HG03280 (cell line): ENCODE measurements around the gene SLC6A2.
"Not testable (repeated sequence)": the region's sequence is repeated elsewhere in the genome, so short reads cannot be mapped to it uniquely, and the experiment has no call there.

ENCODE experiments used
- ATAC-seq: cut with Tn5 transposase; IDR thresholded peaks from one replicate; pipeline ENCODE4 v1.9.1; 2021; ENCODE audit warnings: mild to moderate bottlenecking, moderate library complexity; ENCODE audit not compliant: unreplicated experiment

The SLC6A2 gene

DNA sequence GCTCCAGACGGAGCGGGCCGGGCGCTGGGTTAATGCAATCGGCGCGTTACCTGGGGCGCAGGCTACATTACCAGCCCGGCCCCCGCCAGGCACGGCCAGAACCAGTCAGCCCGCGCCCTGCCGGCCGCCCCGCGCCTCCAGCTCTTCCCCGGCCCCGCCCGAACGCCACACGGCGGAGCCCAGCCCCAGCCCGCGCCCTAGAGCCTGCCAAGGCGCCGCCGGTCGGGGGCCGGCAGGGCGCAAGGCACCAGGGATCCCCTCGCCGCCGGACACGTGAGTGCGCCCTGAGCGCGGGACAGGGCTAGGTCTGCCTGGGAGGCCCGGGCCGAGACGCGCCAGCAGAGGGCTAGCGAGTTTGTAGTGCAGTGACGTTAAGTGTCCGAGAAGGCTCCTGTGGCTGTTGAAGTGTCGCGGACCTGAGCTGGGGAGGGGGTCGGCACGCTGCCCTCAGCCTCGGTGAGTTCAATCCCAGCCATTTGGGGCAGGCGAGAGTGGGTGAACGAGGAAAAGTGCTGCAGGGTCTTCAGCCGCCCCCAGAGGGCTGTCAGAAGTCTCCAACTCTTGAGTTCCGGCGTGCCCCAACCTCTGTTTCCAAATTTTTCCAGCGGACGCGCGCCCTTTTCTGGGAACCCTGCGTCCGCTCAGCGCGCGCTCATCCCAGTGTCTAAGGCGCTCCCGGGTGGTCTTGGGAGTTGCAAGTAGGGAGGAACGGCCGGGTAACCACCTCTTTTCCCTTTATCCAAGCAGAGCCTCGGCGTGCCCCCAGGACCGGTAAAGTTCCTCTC, at the start of gene SLC6A2:
Gene SLC6A2 (plus strand): TSS at position 92 of the 785 bp plus-strand sequence. CDS start 707 bp downstream, outside the sequence.
- ATAC-seq, result no peak

DNA sequence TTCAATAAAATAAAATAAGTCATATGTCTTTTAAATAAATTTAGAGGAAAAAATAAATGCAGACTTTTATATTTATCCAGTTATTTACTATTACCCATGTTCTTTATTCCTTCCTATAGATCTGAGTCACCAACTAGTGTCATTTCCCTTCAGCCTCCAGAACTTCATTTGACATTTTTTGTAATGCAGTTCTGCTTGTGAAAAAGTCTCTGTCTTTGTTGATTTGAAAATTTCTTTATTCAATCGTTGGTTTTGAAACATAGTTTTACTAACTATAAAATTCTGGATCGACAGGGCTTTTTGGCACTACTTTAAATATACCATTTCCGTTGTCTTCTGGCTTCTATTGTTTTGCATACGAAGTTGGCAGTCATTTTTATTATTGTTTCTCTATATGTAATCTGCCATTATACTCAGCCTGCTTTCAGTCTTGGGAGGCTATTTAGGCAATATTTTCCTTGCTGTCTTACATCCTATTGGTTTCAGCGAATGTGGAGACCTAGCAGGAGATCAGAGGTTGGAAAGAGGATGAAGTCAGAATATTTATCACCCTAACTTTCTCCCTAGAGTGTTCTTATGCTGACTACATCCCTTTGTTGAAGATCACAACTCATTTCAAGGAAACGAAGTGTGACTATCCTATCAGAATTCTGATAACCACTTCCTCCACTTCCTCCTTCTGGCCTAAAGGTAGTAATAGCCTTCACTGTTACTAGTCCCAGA, 42.0 kb upstream of the SLC6A2 start:
- no peak for ATAC-seq

DNA sequence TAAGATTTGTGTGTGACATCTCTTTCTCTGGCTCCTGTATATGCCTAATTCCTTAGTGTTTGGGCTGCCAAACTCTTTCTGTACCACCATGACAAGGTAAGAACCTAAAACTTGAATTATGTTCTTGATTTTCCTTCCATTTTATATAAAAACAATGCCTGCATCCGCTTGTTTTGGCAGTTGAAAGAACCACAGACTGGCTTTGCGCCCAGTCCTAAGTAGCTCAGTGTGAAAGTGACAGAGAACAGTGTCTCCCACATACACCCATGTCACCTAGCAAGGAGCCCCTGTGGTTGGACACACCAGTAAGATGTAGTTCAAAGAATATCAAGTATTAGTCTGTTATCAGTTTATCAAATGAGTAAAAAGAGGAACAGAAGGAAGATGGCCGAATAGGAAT, 40.7 kb upstream of the SLC6A2 start:
- no peak for ATAC-seq

DNA sequence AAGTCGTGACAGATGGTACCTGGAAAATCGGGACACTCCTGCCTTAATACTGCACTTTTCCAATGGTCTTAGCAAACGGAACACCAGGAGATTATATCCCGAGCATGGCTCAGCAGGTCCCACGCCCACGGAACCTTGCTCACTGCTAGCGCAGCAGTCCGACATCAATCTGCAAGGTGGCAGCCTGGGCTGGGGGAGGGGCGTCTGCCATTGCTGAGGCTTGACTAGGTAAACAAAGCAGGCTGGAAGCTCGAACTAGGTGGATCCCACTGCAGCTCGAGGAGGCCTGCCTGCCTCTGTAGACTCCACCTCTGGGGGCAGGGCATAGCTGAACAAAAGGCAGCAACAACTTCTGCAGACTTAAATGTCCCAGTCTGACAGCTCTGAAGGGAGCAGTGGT, 40.1 kb upstream of the SLC6A2 start:
- ATAC-seq, result not testable (repeated sequence)

DNA sequence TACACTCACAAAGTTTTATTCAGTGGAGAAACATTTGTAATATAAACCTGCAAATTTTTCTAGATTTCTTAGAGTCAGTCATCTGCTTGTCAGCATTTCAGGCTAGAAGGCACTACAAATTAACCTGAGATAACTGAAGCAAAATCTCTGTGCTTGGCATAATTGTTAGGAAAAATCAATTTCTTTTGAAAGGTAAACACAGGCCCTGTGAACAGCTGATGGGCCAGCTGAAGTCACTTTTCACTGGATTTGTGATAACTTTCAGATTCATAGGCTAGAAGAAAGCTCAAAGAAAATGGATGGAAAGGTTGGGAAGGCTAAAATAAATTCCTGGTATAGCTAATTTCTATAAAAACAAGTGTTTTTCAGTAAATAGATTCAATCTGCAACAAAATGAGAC, 34.0 kb upstream of the SLC6A2 start:
- no peak for ATAC-seq

DNA sequence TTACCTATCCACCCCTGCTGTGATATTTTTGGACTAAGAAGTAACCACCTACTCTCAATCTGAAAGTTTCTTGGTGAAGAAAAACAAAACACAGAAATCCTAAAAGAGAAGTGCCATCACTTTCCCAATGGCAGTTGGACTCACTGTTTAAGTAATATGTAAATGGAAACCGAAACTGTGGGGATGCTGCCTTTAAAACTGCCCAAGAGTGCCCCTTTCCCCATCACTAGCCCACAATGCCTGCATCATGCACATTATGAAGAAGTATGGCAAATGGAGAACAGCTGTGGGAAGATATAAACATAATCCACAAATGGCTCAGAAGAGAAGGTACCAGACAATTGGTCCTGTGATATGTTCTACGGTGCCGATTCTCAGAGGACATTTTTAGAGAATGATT, 33.5 kb upstream of the SLC6A2 start:
- no peak for ATAC-seq

DNA sequence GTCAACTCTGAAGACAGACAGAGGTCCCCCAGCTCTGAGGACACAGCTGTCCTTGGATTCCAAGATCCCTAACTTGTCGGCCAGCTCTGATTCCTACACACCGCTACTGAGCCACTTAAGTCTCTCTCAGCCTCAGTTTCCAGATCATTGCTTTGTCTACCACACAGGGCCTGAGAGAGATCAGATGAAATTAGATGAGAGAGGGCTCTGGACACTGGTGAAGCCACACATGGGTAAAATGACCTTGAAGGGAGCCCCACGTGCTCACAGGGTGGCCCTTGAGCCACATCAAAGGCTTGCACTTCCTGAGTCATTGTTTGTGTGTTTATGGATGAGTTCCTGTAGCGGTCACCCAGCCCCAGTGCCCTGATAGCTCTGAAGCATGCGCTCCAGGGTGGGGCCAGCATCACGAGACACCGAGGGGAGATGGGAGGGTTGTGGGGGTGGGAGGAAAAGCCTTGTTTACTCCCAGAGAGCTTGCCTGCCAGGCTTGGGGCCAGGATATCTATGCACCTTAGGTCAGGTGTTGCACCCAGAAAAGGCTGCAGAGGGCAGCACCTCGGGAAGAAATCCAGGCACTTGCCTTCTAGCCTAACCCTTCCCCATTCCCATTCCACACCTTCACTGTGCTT, 32.7 kb upstream of the SLC6A2 start:
- ATAC-seq, result no peak

DNA sequence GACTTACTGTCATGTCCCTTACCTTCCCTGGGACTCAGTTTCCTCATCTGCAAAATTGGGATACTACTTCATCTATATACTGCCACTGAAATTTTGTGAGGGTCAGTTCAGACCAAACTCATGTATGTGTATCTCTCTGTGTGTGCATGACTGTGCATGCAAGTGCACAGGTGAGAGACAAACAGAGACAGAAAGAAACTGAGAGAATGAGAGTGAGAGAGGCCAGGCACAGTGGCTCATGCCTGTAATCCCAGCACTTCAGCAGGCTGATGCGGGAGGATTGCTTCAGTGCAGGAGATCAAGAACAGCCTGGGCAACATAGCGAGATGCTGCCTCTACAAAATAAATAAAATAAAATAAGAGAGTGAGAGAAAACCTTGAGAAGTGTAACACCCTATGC, 32.1 kb upstream of the SLC6A2 start:
- ATAC-seq, result no peak

DNA sequence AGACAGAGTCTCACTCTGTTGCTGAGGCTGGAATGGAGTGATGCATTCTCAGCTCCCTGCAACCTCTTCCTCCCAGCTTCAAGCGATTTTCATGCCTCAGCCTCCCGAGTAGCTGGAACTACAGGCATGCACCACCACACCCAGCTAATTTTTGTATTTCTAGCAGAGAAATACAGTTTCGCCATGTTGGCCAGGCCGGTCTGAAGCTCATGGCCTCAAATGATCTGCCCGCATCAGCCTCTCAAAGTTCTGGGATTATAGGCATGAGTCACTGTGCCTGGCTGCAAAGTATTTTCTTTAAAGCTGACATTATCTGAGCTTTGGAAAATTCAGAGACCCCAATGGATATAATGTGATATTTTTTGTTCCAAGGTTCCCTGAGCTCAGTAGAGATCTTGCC, 31.1 kb upstream of the SLC6A2 start:
- ATAC-seq, result no peak

DNA sequence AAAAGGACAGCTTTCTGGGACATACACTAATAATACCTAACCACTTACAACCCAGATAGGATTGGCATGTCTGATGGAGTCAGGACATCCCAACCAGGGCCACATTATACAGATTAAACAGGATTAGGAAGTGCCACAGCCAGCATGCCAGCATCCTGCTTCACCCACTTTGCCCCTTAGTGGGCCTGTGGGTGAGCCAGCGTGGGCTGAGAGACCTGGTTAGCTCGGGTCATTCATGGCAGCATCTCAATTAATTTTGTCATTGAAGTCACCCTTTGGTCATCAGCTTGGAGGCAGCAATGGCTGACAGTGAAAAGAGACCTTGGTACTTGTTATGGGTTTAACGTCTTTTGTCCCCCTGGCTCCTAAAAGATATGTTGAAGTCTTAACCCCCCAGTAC, 29.9 kb upstream of the SLC6A2 start:
- no peak for ATAC-seq

DNA sequence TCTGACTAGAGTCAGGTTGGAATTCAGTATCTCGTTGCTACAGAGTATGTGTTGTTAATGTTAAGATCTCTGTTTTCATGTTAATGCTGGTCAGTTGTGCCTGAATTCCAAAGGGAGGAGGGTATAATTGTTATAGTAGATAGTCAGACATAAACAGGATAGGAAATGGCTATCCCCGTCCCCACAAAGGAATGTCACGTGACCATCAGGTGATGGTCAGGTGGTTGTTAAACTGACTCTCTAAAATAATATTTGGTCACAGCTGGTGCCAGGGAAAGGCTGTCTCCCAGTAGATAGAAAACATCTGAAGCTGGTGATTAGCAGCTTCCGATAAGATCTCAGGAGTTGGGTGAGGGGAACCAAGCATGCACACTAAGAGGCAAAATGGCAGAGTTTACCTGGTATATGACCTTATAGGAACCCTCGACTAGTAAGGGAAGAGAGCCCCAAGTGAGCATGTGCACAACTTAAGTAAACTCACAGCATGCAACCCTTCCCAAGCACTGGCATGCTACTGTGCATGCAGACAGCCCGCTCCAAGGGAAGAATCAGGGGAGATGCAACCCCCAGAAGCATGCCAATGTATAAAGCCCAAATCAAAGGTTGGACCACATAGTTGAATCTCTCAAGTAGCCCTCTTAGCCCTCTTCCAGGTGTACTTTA, 27.4 kb upstream of the SLC6A2 start:
- ATAC-seq, result no peak

DNA sequence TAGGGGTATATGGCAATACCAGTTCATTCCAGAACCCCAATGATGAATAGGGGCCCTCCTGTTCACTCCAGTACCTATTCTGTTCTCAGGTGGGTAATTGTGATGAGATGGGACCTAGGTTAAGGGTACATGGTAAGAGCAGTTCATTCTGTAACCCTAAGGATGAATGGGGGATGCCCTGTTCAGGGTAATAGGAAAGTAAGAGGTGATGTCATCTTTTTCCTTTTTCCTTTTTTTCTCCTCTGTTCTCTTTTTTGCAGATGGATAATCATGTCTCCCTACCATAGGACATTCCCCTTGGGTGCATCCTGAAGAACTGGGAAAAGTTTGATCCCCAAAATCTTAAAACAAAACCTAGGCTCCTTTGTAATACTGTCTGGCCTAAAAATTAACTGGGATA, 25.0 kb upstream of the SLC6A2 start:
- no peak for ATAC-seq

DNA sequence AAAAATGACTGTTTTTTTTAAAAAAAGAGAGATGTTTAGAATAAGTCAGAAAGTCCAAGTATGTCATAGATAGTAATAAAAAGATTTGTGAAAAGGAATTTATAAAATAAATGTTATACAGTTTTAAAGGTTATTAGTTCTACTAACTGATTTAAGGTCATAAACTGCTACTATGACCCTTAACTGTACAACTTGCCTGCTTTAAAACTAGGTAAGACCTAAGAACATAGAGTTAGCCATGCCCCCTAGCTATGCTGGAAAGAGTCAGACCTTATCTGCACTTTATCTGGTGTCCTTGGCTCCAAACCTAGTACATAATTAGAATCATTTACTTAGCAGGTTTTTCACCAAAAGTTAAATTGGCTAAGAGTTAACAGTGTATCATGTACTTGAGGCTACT, 23.5 kb upstream of the SLC6A2 start:
- ATAC-seq, result no peak

DNA sequence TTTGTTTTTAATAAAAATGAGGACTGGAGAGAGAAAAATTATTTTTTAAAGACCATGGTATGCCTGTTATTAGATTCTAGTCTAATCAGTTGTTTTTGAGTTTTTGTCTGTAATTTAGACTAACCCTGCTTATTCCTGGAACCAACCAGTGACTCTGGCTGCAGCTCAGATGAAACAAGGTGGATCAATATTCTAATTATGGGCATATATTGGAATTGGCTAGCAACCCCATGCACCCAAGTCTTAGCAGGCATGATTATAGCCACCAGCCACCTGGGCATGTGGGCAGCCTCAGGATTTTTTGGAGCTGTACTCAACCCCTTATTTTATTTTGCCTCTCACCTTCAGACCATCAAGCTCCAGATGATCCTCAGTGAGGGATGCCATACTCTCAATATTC, 21.6 kb upstream of the SLC6A2 start:
- no peak for ATAC-seq

DNA sequence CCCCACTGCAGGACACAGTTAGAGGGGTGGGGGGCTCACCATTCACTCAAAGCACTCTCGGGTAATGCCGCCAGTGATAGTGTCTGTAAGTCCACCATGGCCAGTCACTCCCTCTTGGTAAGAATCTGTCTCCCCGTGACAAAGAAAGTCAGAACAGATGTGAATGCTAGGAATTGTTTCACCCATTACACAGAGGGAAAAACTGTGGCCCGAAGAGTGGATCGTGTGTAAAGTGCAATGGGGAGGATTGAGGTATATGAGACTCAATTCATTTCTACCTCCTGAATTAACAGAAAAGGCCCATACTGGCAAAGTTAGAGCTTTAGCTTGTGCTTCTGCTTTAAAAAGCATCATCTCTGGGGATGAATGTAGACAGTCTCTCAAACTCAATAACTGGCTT, 17.5 kb upstream of the SLC6A2 start:
- ATAC-seq, result no peak

DNA sequence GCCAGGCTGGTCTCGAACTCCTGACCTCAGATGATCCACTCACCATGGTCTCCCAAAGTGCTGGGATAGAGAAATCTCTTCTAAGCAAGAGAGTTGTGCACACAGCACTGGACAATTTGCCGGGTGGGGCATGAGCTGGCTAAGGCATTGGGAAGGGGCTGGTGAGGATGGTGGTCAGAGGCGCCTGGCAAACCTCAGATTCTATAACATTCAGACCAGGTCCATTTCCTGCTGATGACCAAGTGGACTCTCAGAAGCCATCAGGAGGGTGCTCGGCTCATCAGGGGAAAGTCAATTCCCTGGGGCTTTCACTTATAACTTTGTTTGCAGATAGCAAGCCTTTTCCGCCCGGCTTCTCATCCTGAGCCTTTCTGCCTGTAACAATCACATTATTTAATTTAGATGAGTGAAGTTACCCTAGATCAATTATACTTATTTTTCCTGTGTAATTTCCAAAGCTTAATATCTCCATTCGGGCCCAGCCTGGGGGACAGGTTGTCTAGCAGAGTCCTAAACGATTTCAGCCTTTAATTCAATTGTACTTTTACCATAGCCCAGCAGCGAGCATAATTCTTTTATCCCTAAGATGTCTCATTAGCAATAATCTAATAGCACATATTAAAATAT, 15.0 kb upstream of the SLC6A2 start:
- no peak for ATAC-seq

DNA sequence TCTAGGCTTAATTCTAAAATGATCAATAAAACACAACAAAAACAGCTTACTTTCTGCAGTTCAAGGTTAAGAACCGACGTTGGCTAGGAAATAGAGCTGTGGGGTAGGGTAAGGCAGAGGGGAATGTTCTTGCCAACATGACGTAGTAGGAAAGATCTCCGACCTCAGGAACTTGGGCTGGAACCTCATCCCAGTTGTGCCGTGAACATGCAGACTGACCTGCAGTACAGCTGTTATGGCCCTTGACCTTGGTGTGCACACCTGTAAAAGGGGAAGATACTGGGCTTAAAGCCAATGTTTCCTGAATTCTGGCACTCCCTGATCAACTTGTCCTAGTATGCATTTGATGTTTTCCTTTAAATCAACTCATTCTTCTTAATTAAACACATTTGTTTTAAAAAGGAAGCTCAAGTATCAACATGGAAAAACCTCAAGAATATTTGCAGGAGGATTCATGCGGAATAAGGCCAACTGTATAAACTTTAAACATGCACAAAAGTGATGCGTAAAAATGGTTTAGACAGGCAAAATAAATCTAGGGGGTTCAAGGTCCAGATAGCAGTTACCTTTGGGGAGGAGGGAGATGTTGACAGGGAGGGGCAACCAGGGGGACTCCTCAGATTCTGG, 14.2 kb upstream of the SLC6A2 start:
- no peak for ATAC-seq

DNA sequence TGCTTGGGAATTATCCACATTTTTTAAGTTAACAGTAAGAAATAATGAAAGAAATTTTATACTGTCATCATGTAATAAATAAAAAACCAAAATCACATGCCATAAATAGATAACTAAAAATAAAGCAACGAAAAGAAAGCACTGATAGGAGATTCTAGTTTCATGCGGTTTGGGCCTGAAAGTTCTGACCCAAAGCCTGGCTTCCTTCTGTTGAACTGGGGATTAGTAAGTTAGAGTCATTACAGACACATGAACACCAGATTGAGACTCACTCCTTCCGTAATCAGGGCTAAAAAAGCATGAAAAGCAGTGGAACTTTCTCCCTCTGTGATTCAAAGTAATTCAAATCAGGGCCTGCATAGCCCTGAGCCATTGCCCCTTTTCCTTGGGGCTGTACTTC, 13.2 kb upstream of the SLC6A2 start:
- no peak for ATAC-seq

DNA sequence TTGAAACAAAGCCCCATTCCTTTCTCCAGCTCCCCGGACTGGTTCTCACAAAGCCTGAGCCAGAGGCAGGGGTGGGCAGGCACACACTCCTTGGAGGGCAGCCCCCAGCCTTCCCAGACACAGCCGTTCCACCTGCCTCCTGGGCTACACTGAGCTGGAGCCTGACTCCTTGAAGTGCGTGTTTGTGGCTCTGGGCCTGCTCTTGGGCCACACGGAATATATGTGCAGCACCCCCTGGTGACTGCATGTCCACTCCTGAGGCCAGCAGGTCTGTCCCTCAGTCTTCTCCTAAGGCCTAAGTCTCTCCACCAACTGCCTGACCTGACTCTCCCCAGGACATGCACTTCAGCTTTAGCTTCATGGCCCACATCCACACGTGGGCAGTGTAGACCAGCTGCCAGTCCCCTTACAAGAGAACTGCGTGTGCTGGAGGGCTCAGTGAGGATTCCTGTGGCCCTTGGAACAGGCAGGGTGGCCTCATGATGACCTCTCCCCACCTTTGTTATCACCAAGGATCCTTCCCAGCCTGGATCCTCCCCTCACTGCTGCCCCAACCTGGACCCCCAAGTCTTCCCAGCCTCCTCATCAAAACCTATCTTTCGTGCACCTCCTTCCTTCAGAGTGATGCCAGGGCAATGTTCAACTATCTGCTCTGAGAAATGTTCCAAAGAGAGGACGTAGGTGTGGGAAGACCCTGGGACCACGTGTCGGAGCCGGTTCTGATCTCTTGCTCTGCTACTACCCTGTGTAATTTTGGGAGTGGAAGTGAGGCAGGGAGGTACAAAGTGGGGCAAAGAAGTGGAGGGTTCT, 12.4 kb upstream of the SLC6A2 start:
- ATAC-seq, result no peak

DNA sequence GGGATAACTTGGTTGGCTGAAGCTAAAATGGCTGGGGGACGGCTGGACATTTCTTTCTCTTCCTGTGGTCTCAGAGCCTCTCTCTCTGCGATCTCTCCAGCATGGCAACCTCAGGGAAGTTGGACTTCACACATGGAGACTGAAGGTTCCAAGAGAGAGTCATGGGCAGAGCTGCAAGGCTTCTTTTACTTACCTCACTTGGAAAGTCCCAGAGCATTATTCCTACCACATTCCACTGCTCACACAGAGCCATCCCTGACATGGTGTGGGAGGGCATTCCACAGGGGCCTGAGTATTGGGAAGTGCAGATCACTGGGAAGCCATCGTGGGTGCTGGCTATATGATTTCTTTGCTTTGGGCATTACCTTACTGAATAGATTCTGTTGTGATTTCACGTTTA, 9.8 kb upstream of the SLC6A2 start:
- ATAC-seq, result no peak
